Osteocyte (in vitro differentiated cells): Measurements from ENCODE around the gene KCNT1. TPM values are rescaled to one million over a fixed set of nuclear protein-coding genes. Genes with fewer than 3 reads are reported as not detected.

Source experiments
- DNase-seq: peaks from one replicate; pipeline ENCODE4 v3.0.0; 2021; ENCODE audit warnings: mixed read lengths; ENCODE audit not compliant: unreplicated experiment; ENCODE audit errors: extremely low spot score
- H3K27ac Mint-ChIP-seq: one replicate; pipeline ENCODE4 v1.8.0; 2021; ENCODE audit warnings: mild to moderate bottlenecking, mixed read lengths; ENCODE audit not compliant: unreplicated experiment
- H3K27me3 Mint-ChIP-seq: one replicate; pipeline ENCODE4 v1.8.0; 2021; ENCODE audit warnings: mixed read lengths; ENCODE audit not compliant: unreplicated experiment
- H3K36me3 Mint-ChIP-seq: one replicate; pipeline ENCODE4 v1.8.0; 2021; ENCODE audit warnings: mixed read lengths; ENCODE audit not compliant: unreplicated experiment
- H3K4me1 Mint-ChIP-seq: one replicate; pipeline ENCODE4 v1.8.0; 2021; ENCODE audit warnings: mixed read lengths; ENCODE audit not compliant: unreplicated experiment
- H3K4me3 Mint-ChIP-seq: one replicate; pipeline ENCODE4 v1.8.0; 2021; ENCODE audit warnings: mild to moderate bottlenecking, moderate library complexity, mixed read lengths; ENCODE audit not compliant: unreplicated experiment
- H3K9me3 Mint-ChIP-seq: one replicate; pipeline ENCODE4 v1.8.0; 2021; ENCODE audit warnings: mixed read lengths; ENCODE audit not compliant: unreplicated experiment
- total RNA-seq: library from RNA; stranded (reverse); gene quantifications from 2 replicates; pipeline ENCODE4 v1.2.1, GENCODE V29; 2021
- TF ChIP-seq, protein P1 (sequence below): fragments of 200-600 bp; sonication (generic); IDR thresholded peaks from 2 replicates; pipeline ENCODE4 v1.5.0; 2021; ENCODE audit warnings: antibody characterized with exemption, mild to moderate bottlenecking, moderate library complexity

Gene KCNT1
- total RNA-seq, 1 donor from 2014 or later: not detected

DNA sequence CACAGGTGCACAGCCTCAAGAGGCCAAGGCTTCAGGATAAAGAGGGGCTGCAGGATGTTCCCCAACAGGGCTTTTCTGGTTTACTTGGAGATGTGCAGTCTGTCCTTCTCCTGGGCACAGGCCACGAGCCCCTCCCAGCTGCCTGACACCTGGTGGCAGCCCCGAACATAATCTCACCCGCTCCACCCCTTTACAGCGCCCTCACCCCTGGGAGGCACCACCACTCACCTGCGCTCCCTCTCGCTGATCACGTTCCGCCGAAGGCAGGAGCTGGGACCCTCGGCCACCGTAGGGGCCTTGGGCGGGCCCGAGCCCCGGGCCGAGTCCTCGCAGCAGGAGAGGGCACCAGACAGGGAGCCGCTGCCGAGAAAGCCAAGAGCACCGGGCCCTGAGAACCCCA, 3.2 kb upstream of the KCNT1 start:
- TF ChIP-seq, protein P1, sequence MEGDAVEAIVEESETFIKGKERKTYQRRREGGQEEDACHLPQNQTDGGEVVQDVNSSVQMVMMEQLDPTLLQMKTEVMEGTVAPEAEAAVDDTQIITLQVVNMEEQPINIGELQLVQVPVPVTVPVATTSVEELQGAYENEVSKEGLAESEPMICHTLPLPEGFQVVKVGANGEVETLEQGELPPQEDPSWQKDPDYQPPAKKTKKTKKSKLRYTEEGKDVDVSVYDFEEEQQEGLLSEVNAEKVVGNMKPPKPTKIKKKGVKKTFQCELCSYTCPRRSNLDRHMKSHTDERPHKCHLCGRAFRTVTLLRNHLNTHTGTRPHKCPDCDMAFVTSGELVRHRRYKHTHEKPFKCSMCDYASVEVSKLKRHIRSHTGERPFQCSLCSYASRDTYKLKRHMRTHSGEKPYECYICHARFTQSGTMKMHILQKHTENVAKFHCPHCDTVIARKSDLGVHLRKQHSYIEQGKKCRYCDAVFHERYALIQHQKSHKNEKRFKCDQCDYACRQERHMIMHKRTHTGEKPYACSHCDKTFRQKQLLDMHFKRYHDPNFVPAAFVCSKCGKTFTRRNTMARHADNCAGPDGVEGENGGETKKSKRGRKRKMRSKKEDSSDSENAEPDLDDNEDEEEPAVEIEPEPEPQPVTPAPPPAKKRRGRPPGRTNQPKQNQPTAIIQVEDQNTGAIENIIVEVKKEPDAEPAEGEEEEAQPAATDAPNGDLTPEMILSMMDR: no peak
- DNase-seq: no peak
- no peaks in the 10 kb centered on the region for H3K27me3 Mint-ChIP-seq
- H3K4me1 Mint-ChIP-seq: no peaks in the 10 kb centered on the region
- H3K36me3 Mint-ChIP-seq: no peaks in the 10 kb centered on the region
- H3K9me3 Mint-ChIP-seq: no peaks in the 10 kb centered on the region
- H3K4me3 Mint-ChIP-seq: no peak overlapping the region
- H3K27ac Mint-ChIP-seq: no peak overlapping the region

DNA sequence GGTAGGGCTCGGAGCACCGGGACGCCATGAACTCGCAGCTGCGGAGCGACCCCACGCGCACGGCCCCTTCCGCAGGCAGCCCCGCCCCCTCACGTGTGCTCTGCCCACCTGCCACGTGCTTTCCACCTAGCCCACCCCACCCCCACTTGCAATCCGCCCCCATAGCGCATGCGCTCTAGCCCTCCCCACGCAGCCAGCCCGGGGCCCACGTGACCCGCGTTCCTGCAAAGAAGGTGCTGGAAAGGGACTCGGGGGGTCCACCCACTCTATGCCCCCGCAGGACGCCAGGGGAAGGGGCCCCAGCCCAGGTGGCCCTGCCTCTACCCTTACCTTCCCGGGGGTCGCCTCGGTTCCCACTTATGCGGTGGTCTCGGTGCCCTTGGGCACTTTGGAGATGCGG, 2.5 kb upstream of the KCNT1 start, which contains the start of gene SOHLH1:
TSS of gene SOHLH1 (minus strand) at position 42 of the 400 bp plus-strand sequence. CDS start at position 28, 14 bp downstream.
- TF ChIP-seq, protein P1: no peak
- no peaks in the 10 kb centered on the region for H3K9me3 Mint-ChIP-seq
- H3K36me3 Mint-ChIP-seq: no peaks in the 10 kb centered on the region
- no peak for DNase-seq
- no peak within 1 kb of the TSS for H3K27ac Mint-ChIP-seq
- H3K4me3 Mint-ChIP-seq: no peak within 1 kb of the TSS
- H3K4me1 Mint-ChIP-seq: no peaks in the 10 kb centered on the region
- no peaks in the 10 kb centered on the region for H3K27me3 Mint-ChIP-seq

DNA sequence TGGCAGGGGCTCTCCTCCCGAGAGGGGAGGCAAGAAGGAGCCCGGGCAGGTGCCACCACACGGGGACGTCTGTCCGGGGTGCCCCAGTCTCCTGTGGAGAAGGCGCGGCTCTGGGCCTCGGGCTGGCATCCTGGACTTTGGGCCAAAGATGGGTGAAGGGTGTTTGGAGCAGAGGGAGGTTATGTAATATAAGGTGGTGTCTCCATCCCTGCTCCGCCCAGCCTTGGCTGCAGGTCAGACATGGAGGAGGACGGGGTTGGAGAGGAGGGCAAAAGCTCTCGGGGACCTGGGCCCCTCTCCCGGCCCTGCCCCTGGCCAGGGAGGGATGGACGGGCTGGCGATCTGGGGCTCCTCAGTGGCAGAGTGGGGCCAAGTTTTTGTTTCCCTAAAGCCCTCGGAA, 1.5 kb upstream of the KCNT1 start:
- Mint-ChIP-seq H3K4me3 (no peak overlapping the region), H3K27me3 (no peaks in the 10 kb centered on the region), H3K4me1 (no peaks in the 10 kb centered on the region), H3K36me3 (no peaks in the 10 kb centered on the region), H3K27ac (no peak overlapping the region), H3K9me3 (no peaks in the 10 kb centered on the region)
- TF ChIP-seq, protein P1: no peak
- DNase-seq: no peak

DNA sequence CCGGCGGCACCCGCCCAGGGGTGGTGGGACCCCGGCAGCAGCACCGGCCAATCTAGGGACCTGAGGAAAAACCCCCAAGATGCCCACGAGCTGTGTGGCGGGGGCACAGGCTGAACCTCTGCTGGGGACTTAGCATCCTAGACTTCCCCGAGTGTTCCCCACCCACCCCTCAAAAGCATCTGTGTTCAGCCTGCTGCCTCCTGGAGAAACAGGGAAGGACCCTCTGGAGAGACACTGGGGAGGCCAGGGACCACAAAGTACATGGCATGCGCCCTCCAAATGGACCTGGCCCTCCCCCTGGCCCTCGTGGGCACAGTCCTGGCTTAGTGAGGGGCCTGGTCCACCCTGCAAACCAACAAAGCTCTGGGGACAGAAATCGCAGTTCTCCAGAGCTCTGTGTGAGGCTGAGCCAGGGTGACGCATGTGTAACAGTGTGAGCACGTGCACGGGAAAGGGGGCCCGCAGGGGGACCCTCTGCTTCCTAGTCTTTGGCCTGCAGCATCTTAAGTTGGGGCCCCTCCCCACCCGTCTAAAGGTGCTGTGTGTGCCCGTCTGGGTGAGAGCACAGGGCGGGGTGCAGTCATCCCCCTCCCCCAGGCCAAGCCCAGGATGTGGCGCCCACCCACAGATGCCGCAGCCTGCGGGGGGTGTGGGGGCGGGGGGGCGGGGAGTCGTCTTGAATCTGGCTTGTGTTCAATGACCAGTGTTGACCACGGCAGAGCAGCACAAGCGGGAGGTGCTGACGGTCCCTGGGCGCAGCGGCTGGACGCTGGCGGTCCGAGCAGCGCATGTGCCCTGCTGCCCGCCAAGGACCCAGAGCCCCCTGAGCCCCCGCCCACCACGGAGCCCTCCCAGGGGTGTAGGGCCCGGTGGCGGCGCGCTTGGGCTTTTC, 672 bp upstream of the KCNT1 start:
- no peak for DNase-seq
- no peak overlapping the region for H3K4me3 Mint-ChIP-seq
- TF ChIP-seq, protein P1: no peak
- no peak overlapping the region for H3K27ac Mint-ChIP-seq
- H3K27me3 Mint-ChIP-seq: no peaks in the 10 kb centered on the region
- no peaks in the 10 kb centered on the region for H3K9me3 Mint-ChIP-seq
- no peaks in the 10 kb centered on the region for H3K4me1 Mint-ChIP-seq
- H3K36me3 Mint-ChIP-seq: no peaks in the 10 kb centered on the region

DNA sequence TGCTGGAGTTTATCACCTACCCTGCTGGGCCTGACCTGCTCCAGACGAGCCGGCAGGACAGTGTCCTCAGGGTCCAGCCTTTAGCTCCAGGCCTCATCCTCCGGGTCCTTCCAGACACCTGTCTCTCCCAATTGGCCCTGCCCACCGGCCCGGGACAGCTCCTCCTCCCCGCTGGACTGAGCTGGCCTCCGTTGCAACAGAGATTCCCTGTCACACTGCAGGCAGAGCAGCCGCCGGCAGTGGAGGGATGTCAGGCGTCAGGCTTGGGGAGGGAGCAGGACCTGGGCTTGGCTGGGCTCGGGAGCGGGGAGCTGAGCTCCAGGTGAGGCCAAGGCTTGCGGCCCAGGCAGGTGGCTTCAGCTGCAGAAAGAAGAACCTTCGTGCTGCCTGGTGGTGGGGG, 1.7 kb downstream of the KCNT1 start:
- Mint-ChIP-seq H3K4me1 (no peaks in the 10 kb centered on the region), H3K36me3 (no peaks in the 10 kb centered on the region), H3K4me3 (no peak overlapping the region), H3K9me3 (no peaks in the 10 kb centered on the region), H3K27me3 (no peaks in the 10 kb centered on the region), H3K27ac (no peak overlapping the region)
- TF ChIP-seq, protein P1: no peak
- no peak for DNase-seq
